Activated T-helper 1 cell treated with anti-CD3 and anti-CD28 coated beads, Interleukin-12 subunit alpha, Interleukin-12 subunit beta, Interleukin-2, Interleukin-4 antibody, amounts not matched to agents 30 ng/mL and 10 ng/mL and 1 ng/mL, durations not matched to agents 14 hours and 24 hours and 36 hours (primary cell): ENCODE data around the gene SELENOI. TPM values are rescaled to one million over a fixed set of nuclear protein-coding genes. Genes with fewer than 3 reads are reported as not detected.
A peak's percentile ranks its signal among the peaks of the same experiment; 100 is the strongest.

ENCODE experiments used
- DNase-seq: peaks from one replicate; pipeline ENCODE4 v3.0.0; 2021; ENCODE audit warnings: low spot score
- H3K27ac Mint-ChIP-seq: one replicate; pipeline ENCODE4 v1.8.0; 2021; ENCODE audit warnings: mild to moderate bottlenecking, mixed read lengths
- H3K27me3 Mint-ChIP-seq: one replicate; pipeline ENCODE4 v1.8.0; 2022; ENCODE audit warnings: mild to moderate bottlenecking, moderate library complexity, mixed read lengths; ENCODE audit not compliant: insufficient read depth
- H3K36me3 Mint-ChIP-seq: one replicate; pipeline ENCODE4 v1.8.0; 2021; ENCODE audit warnings: low read depth, mixed read lengths
- H3K4me1 Mint-ChIP-seq: one replicate; pipeline ENCODE4 v1.8.0; 2021; ENCODE audit warnings: low read depth, mixed read lengths
- H3K4me3 Mint-ChIP-seq: one replicate; pipeline ENCODE4 v1.8.0; 2021; ENCODE audit warnings: mild to moderate bottlenecking, moderate library complexity, mixed read lengths
- H3K9me3 Mint-ChIP-seq: one replicate; pipeline ENCODE4 v1.8.0; 2021; ENCODE audit warnings: mixed read lengths
- intact Hi-C: fragments of 100-400 bp; cut with micrococcal nuclease; formaldehyde crosslinking; loops from one replicate; pipeline ENCODE4 v1.15.1; 2024
- total RNA-seq: library from RNA; stranded (reverse); gene quantifications from 2 replicates; pipeline ENCODE4 v1.2.3, GENCODE V29; 2022

Gene SELENOI
- total RNA-seq, 1 donor from 2014 or later, result 68.2 TPM

DNA sequence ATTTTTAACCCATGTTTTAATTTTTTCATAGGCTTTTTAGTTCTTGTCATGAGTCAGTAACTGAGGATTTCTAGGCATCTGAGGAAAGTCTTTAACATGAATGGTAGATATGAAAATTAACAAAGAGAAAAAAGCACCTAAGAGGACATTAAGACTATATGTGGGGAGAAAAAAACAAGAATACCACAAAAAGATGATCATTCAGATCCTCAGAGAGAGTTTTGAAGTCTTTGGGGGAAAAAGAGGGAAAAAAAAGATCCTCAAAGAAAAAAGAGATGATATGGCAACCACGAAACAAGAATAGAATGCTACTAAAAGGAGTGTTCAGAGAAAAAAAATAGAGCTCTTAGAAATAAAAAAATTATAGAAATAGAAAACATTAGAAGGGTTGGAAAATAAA lies 63.8 kb downstream of the SELENOI start:
- no peaks in the 10 kb centered on the region for H3K36me3 Mint-ChIP-seq
- H3K9me3 Mint-ChIP-seq, result no peaks in the 10 kb centered on the region
- H3K27ac Mint-ChIP-seq, result no peak overlapping the region
- no peak for DNase-seq
- peaks cover 11% of the 10 kb centered on the region for H3K4me1 Mint-ChIP-seq
- intact Hi-C loops, result no loop called here
- no peak overlapping the region for H3K4me3 Mint-ChIP-seq
- H3K27me3 Mint-ChIP-seq, result peaks cover 13% of the 10 kb centered on the region

DNA sequence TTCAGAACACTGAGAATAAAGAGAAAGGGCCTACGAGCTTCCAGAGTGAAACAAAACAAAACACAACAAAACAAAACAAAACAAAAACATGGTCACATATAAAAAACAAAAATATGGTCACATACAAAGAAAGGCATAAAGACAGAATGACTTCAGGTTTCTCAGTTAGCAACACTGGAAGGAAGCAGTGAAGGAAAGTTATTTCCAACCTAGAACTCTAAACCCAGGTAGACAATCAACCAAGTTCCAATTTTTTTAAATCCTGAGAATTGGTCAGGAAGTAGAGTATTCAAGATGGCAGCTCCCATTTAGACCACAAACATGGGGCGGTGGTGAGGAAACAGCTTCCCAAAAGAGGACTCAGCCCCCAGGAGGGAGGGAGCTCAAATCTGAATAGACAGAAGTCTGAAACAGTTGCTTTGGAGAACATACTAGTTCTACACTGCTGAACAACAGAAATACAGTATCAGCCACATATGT lies 64.9 kb downstream of the SELENOI start:
- intact Hi-C loops, result no loop called here
- no peaks in the 10 kb centered on the region for H3K36me3 Mint-ChIP-seq
- no peak overlapping the region for H3K4me3 Mint-ChIP-seq
- H3K9me3 Mint-ChIP-seq, result no peaks in the 10 kb centered on the region
- peaks cover 11% of the 10 kb centered on the region for H3K4me1 Mint-ChIP-seq
- no peak overlapping the region for H3K27ac Mint-ChIP-seq
- no peak for DNase-seq
- H3K27me3 Mint-ChIP-seq, result peaks cover 13% of the 10 kb centered on the region

GRCh38 chr2:26411419-26411818 lies 65.5 kb downstream of the SELENOI start:
- no peak for DNase-seq
- Mint-ChIP-seq H3K4me1 (peaks cover 11% of the 10 kb centered on the region), H3K4me3 (peak overlapping the region; percentile 72), H3K27ac (no peak overlapping the region), H3K9me3 (no peaks in the 10 kb centered on the region), H3K36me3 (no peaks in the 10 kb centered on the region), H3K27me3 (peaks cover 13% of the 10 kb centered on the region)
- intact Hi-C loops, result no loop called here

GRCh38 chr2:26412091-26412673 lies 66.2 kb downstream of the SELENOI start:
- Mint-ChIP-seq H3K9me3 (no peaks in the 10 kb centered on the region), H3K36me3 (no peaks in the 10 kb centered on the region), H3K4me1 (peaks cover 11% of the 10 kb centered on the region), H3K4me3 (peak overlapping the region; percentile 72), H3K27ac (peak overlapping the region; percentile 46), H3K27me3 (peaks cover 9% of the 10 kb centered on the region)
- peak; percentile 9 for DNase-seq
- intact Hi-C loops, result loop anchor here (1.0 kb wide), 1 partner anchor 64 kb away; no protein-coding TSS in a partner anchor

GRCh38 chr2:26414311-26414710 lies 68.4 kb downstream of the SELENOI start:
- intact Hi-C loops, result no loop called here
- no peak overlapping the region for H3K27ac Mint-ChIP-seq
- no peak for DNase-seq
- H3K9me3 Mint-ChIP-seq, result no peaks in the 10 kb centered on the region
- no peak overlapping the region for H3K4me3 Mint-ChIP-seq
- H3K36me3 Mint-ChIP-seq, result no peaks in the 10 kb centered on the region
- H3K4me1 Mint-ChIP-seq, result peaks cover 11% of the 10 kb centered on the region
- H3K27me3 Mint-ChIP-seq, result peaks cover 3% of the 10 kb centered on the region

- intact Hi-C loops, result no loop called here
- H3K27me3 Mint-ChIP-seq, result peaks cover 20% of the 10 kb centered on the region
- no peaks in the 10 kb centered on the region for H3K36me3 Mint-ChIP-seq
- H3K4me1 Mint-ChIP-seq, result no peaks in the 10 kb centered on the region
- no peaks in the 10 kb centered on the region for H3K9me3 Mint-ChIP-seq
- DNase-seq, result no peak
- no peak overlapping the region for H3K27ac Mint-ChIP-seq
- H3K4me3 Mint-ChIP-seq, result no peak overlapping the region
Observed at GRCh38 chr2:26421961-26422360, 76.0 kb downstream of the SELENOI start.

GRCh38 chr2:26422947-26423629 lies 77.1 kb downstream of the SELENOI start:
- Mint-ChIP-seq H3K4me3 (no peak overlapping the region), H3K27me3 (peaks cover 19% of the 10 kb centered on the region), H3K27ac (no peak overlapping the region), H3K9me3 (no peaks in the 10 kb centered on the region), H3K4me1 (no peaks in the 10 kb centered on the region), H3K36me3 (no peaks in the 10 kb centered on the region)
- intact Hi-C loops, result no loop called here
- DNase-seq, result no peak

DNA sequence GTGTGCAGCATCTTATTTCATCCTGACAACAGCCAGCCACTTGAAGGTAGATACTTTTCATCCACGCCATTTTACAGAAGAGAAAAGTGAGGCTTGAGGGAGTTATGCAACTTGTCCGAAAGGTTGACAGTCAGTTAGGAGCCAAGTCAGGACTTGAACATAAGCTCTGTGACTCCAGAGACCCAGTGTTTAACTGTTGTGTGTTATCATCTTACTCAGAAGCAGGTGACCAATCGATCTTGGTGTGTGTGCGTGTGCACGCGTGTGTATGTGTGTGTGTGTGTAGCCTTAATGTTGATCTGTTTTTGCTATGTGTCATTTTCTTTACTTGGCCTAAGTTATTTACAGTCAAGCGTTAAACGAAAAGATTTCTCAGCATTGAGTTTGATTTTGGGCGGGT lies 77.8 kb downstream of the SELENOI start:
- Mint-ChIP-seq H3K4me3 (no peak overlapping the region), H3K9me3 (no peaks in the 10 kb centered on the region), H3K27me3 (peaks cover 17% of the 10 kb centered on the region), H3K36me3 (no peaks in the 10 kb centered on the region), H3K4me1 (no peaks in the 10 kb centered on the region), H3K27ac (no peak overlapping the region)
- intact Hi-C loops, result no loop called here
- no peak for DNase-seq

GRCh38 chr2:26424221-26424620 lies 78.3 kb downstream of the SELENOI start:
- H3K27me3 Mint-ChIP-seq, result peaks cover 17% of the 10 kb centered on the region
- no peaks in the 10 kb centered on the region for H3K9me3 Mint-ChIP-seq
- H3K4me1 Mint-ChIP-seq, result no peaks in the 10 kb centered on the region
- no peak for DNase-seq
- H3K36me3 Mint-ChIP-seq, result no peaks in the 10 kb centered on the region
- intact Hi-C loops, result no loop called here
- no peak overlapping the region for H3K27ac Mint-ChIP-seq
- no peak overlapping the region for H3K4me3 Mint-ChIP-seq

- H3K27me3 Mint-ChIP-seq, result peaks cover 4% of the 10 kb centered on the region
- no peak overlapping the region for H3K4me3 Mint-ChIP-seq
- H3K27ac Mint-ChIP-seq, result no peak overlapping the region
- H3K4me1 Mint-ChIP-seq, result no peaks in the 10 kb centered on the region
- H3K9me3 Mint-ChIP-seq, result no peaks in the 10 kb centered on the region
- DNase-seq, result no peak
- intact Hi-C loops, result no loop called here
- H3K36me3 Mint-ChIP-seq, result no peaks in the 10 kb centered on the region
Observed at GRCh38 chr2:26428846-26429245, 82.9 kb downstream of the SELENOI start.

GRCh38 chr2:26429779-26430578 lies 84.0 kb downstream of the SELENOI start:
- no peak for DNase-seq
- no peak overlapping the region for H3K4me3 Mint-ChIP-seq
- no peak overlapping the region for H3K27ac Mint-ChIP-seq
- no peaks in the 10 kb centered on the region for H3K4me1 Mint-ChIP-seq
- peaks cover 4% of the 10 kb centered on the region for H3K27me3 Mint-ChIP-seq
- H3K9me3 Mint-ChIP-seq, result no peaks in the 10 kb centered on the region
- intact Hi-C loops, result no loop called here
- H3K36me3 Mint-ChIP-seq, result no peaks in the 10 kb centered on the region

GRCh38 chr2:26430826-26431225 lies 84.9 kb downstream of the SELENOI start:
- Mint-ChIP-seq H3K9me3 (no peaks in the 10 kb centered on the region), H3K4me3 (no peak overlapping the region), H3K36me3 (no peaks in the 10 kb centered on the region), H3K4me1 (no peaks in the 10 kb centered on the region), H3K27ac (no peak overlapping the region), H3K27me3 (peaks cover 4% of the 10 kb centered on the region)
- DNase-seq, result no peak
- intact Hi-C loops, result no loop called here

DNA sequence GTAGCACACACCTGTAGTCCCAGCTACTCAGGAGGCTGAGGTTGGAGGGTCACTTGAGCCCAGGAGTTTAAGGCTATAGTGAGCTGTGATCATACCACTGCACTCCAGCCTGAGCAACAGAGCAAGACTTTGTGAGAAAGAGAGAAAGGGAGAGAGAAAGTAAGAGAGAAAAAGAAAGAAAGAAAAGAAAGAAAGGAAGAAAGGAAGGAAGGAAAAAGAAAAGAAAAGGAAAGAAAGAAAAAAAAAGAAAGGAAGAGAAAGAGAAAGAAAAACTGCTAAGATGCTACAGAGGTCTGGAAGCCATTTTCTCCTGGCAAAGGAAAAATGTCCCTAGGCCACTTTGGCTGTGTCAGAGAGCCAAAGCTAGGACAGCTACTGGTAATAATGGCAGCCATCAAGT lies 86.4 kb downstream of the SELENOI start:
- H3K9me3 Mint-ChIP-seq, result no peaks in the 10 kb centered on the region
- H3K27ac Mint-ChIP-seq, result no peak overlapping the region
- peaks cover 4% of the 10 kb centered on the region for H3K27me3 Mint-ChIP-seq
- no peaks in the 10 kb centered on the region for H3K36me3 Mint-ChIP-seq
- DNase-seq, result no peak
- no peak overlapping the region for H3K4me3 Mint-ChIP-seq
- intact Hi-C loops, result no loop called here
- H3K4me1 Mint-ChIP-seq, result no peaks in the 10 kb centered on the region
